ENCODE results near the gene SLC16A12.

DNA sequence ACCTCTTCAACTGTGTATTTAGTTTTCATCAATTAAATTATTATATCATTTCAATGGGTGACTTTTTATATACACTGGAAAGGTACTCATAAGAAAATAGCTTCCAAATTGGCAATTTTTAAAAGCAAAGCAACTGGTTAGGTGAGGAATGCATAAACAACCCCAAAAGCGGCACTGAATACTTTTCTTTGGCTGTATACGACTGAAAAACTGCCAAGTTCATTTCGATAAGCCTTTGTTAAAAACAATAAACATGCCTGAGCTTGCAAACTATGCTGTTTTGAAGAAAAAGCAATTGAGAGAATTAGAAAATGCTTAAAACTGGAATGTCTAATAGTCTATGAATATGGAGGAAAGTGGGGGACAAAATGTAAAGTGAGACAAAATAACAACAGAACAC is 2.9 kb downstream of the SLC16A12 start:
- TF ChIP-seq, protein P1, sequence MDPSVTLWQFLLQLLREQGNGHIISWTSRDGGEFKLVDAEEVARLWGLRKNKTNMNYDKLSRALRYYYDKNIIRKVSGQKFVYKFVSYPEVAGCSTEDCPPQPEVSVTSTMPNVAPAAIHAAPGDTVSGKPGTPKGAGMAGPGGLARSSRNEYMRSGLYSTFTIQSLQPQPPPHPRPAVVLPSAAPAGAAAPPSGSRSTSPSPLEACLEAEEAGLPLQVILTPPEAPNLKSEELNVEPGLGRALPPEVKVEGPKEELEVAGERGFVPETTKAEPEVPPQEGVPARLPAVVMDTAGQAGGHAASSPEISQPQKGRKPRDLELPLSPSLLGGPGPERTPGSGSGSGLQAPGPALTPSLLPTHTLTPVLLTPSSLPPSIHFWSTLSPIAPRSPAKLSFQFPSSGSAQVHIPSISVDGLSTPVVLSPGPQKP (IDR thresholded peaks at IDR 0.05; ENCODE audit: borderline replicate concordance, low read depth, low read length), result no peak
- no peak for TF ChIP-seq RAD21 (IDR thresholded peaks at IDR 0.05; ENCODE audit: low read length)
- TF ChIP-seq, protein P2, sequence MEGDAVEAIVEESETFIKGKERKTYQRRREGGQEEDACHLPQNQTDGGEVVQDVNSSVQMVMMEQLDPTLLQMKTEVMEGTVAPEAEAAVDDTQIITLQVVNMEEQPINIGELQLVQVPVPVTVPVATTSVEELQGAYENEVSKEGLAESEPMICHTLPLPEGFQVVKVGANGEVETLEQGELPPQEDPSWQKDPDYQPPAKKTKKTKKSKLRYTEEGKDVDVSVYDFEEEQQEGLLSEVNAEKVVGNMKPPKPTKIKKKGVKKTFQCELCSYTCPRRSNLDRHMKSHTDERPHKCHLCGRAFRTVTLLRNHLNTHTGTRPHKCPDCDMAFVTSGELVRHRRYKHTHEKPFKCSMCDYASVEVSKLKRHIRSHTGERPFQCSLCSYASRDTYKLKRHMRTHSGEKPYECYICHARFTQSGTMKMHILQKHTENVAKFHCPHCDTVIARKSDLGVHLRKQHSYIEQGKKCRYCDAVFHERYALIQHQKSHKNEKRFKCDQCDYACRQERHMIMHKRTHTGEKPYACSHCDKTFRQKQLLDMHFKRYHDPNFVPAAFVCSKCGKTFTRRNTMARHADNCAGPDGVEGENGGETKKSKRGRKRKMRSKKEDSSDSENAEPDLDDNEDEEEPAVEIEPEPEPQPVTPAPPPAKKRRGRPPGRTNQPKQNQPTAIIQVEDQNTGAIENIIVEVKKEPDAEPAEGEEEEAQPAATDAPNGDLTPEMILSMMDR (conservative IDR thresholded peaks at IDR 0.05; ENCODE audit: low read depth, low read length), result no peak
- no peak for TF ChIP-seq POLR2A (IDR thresholded peaks at IDR 0.05; ENCODE audit: low read depth, low read length)
- no peak for TF ChIP-seq RCOR1 (IDR thresholded peaks at IDR 0.05; ENCODE audit: insufficient replicate concordance, low read length)
- TF ChIP-seq MAZ (IDR thresholded peaks at IDR 0.05; ENCODE audit: borderline replicate concordance, low read depth, low read length), result no peak

Data from IMR-90 (cell line).